Measurements from ENCODE around the gene WNT11. TPM values are rescaled to one million over a fixed set of nuclear protein-coding genes. Genes with fewer than 3 reads are reported as not detected.
A peak's percentile ranks its signal among the peaks of the same experiment; 100 is the strongest.

Gene WNT11
- total and polyA plus RNA-seq, 7 donors: 4.5 to 13.0 (median 6.5) TPM

- ATAC-seq (peak in 3 of 4 donors; percentile 36 to 60 (median 42)), DNase-seq (peak; percentile 36 to 83)
- intact Hi-C loops (cut with DNase I): no loop called here
- H3K27me3 ChIP-seq (ENCODE audit: insufficient read depth in 3 of 3, low read length in 2 of 3): no peaks in the 10 kb centered on the region
- H3K4me3 ChIP-seq: no peak overlapping the region
- H3K9me3 ChIP-seq: no peaks in the 10 kb centered on the region
- H3K4me1 ChIP-seq: peaks cover 5% of the 10 kb centered on the region
- 63 to 86% (median 68%) methylated on average over 3 of the region's 3 CpGs for WGBS, 3 donors
- TF ChIP-seq CTCF (IDR thresholded peaks at IDR 0.05): no peak
- H3K27ac ChIP-seq: no peak overlapping the region
- no peaks in the 10 kb centered on the region for H3K36me3 ChIP-seq (ENCODE audit: insufficient read depth in 1 of 2, low read depth in 1 of 2)
Observed at GRCh38 chr11:76251226-76251575, 44.9 kb upstream of the WNT11 start.

GRCh38 chr11:76250520-76251225 lies 44.4 kb upstream of the WNT11 start:
- intact Hi-C loops (cut with DNase I): no loop called here
- Histone ChIP-seq H3K36me3 (ENCODE audit: insufficient read depth in 1 of 2, low read depth in 1 of 2) (no peaks in the 10 kb centered on the region), H3K27me3 (ENCODE audit: insufficient read depth in 3 of 3, low read length in 2 of 3) (no peaks in the 10 kb centered on the region), H3K9me3 (no peaks in the 10 kb centered on the region), H3K4me1 (peaks cover 5% of the 10 kb centered on the region), H3K4me3 (no peak overlapping the region), H3K27ac (no peak overlapping the region)
- peak in 3 of 4 donors; percentile 12 to 58 (median 46) for ATAC-seq
- WGBS, 3 donors: 64 to 74% (median 74%) methylated on average over 6 of the region's 6 CpGs
- no peak for TF ChIP-seq CTCF (IDR thresholded peaks at IDR 0.05)
- peak in 1 of 2 donors; percentile 59 for DNase-seq

DNA sequence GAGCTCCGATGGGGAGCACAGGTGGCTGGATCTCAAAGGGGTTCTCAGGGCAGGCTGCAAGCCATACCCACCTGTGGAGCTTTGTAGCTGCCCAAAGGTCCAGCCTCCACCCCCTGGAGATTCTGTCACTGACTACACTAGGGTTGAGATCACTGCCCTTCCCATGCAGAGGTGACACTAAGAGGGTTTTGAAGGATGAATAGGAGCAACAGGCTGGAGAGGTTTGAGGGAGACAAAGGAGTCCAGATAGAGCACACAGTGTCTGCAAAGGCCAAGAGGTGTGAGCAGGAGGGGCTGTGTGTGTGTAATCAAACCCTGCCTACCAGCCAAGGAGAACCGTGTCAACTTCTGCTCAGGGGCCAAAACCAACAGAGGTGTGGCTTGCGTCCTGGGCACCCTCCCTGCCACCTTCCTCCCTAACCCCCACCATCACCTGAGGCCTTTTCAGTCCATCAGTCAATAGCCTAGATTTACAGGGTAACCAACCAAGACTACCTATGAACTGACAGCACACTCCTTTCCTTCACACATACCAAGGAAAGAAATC lies 43.0 kb upstream of the WNT11 start:
- no peak overlapping the region for H3K27ac ChIP-seq
- intact Hi-C loops (cut with DNase I): loop anchor here in 1 of 2 donors (10.0 kb wide), 1 partner anchor 84 kb away; no protein-coding TSS in a partner anchor
- H3K4me3 ChIP-seq: no peak overlapping the region
- peaks cover 5% of the 10 kb centered on the region for H3K4me1 ChIP-seq
- DNase-seq (no peak), ATAC-seq (no peak)
- WGBS, 3 donors: 55 to 66% (median 60%) methylated on average over 3 of the region's 3 CpGs
- H3K27me3 ChIP-seq (ENCODE audit: insufficient read depth in 3 of 3, low read length in 2 of 3): no peaks in the 10 kb centered on the region
- H3K9me3 ChIP-seq: no peaks in the 10 kb centered on the region
- TF ChIP-seq CTCF (IDR thresholded peaks at IDR 0.05): no peak
- no peaks in the 10 kb centered on the region for H3K36me3 ChIP-seq (ENCODE audit: insufficient read depth in 1 of 2, low read depth in 1 of 2)

- DNase-seq: peak in 1 of 2 donors; percentile 5
- Histone ChIP-seq H3K4me1 (peaks cover 4% of the 10 kb centered on the region), H3K4me3 (no peak overlapping the region), H3K27me3 (ENCODE audit: insufficient read depth in 3 of 3, low read length in 2 of 3) (no peaks in the 10 kb centered on the region), H3K36me3 (ENCODE audit: insufficient read depth in 1 of 2, low read depth in 1 of 2) (no peaks in the 10 kb centered on the region), H3K9me3 (no peaks in the 10 kb centered on the region), H3K27ac (no peak overlapping the region)
- intact Hi-C loops (cut with DNase I): loop anchor here in 1 of 2 donors (10.0 kb wide), 1 partner anchor 83 kb away; no protein-coding TSS in a partner anchor
- TF ChIP-seq CTCF (IDR thresholded peaks at IDR 0.05): no peak
- 65 to 70% (median 67%) methylated on average over 1 of the region's 1 CpG for WGBS, 3 donors
- ATAC-seq: no peak
Observed at GRCh38 chr11:76248210-76248609, 41.9 kb upstream of the WNT11 start.
